Neural cell (in vitro differentiated cells): ENCODE results near the gene DNAH17. TPM values are rescaled to one million over a fixed set of nuclear protein-coding genes. Genes with fewer than 3 reads are reported as not detected.

Source experiments
- H2AFZ ChIP-seq: fragments of 200-600, 300-800 bp; sonication (generic), shearing (Covaris generic); 2 replicates; pipeline ENCODE4 v1.6.0; 2014; ENCODE audit warnings: low read depth, mild to moderate bottlenecking, antibody characterized with exemption, low read length, moderate library complexity
- H3F3A ChIP-seq: fragments of 200-600 bp; shearing (Covaris generic); 2 replicates; pipeline ENCODE4 v1.6.1; 2016; ENCODE audit warnings: mild to moderate bottlenecking, moderate library complexity, mixed read lengths, antibody characterized with exemption, low read length; ENCODE audit not compliant: insufficient read depth, poor library complexity, severe bottlenecking
- H3K27ac ChIP-seq: fragments of 200-600, 300-800 bp; sonication (generic), shearing (Covaris generic); 2 replicates; pipeline ENCODE4 v1.5.1; 2014; ENCODE audit warnings: mild to moderate bottlenecking, low read length, moderate library complexity
- H3K27me3 ChIP-seq: fragments of 300-800, 200-600 bp; sonication (generic), shearing (Covaris generic); 2 replicates; pipeline ENCODE4 v1.6.0; 2014; ENCODE audit warnings: mild to moderate bottlenecking, low read depth, low read length, moderate library complexity; ENCODE audit not compliant: insufficient read depth
- H3K36me3 ChIP-seq: fragments of 300-800, 200-600 bp; sonication (generic), shearing (Covaris generic); 2 replicates; pipeline ENCODE4 v1.5.1; 2014; ENCODE audit warnings: mild to moderate bottlenecking, antibody characterized with exemption, low read length, moderate library complexity; ENCODE audit not compliant: insufficient read depth
- H3K4me2 ChIP-seq: fragments of 300-800, 200-600 bp; sonication (generic), shearing (Covaris generic); 2 replicates; pipeline ENCODE4 v1.6.0; 2014; ENCODE audit warnings: mild to moderate bottlenecking, low read length
- H3K4me3 ChIP-seq: fragments of 300-800, 200-600 bp; sonication (generic), shearing (Covaris generic); 2 replicates; pipeline ENCODE4 v1.5.1; 2014; ENCODE audit warnings: mild to moderate bottlenecking, low read length, moderate library complexity
- H3K79me2 ChIP-seq: fragments of 200-600 bp; shearing (Covaris generic); replicated peaks from 2 replicates; pipeline ENCODE4 v1.6.0; 2014; ENCODE audit warnings: mild to moderate bottlenecking, low read length, moderate library complexity; ENCODE audit not compliant: insufficient read depth
- H3K9ac ChIP-seq: fragments of 300-800, 200-600 bp; sonication (generic), shearing (Covaris generic); 2 replicates; pipeline ENCODE4 v1.6.1; 2016; ENCODE audit warnings: mild to moderate bottlenecking, low read length, mixed read lengths
- H3K9me2 ChIP-seq: fragments of 200-600 bp; shearing (Covaris generic); 2 replicates; pipeline ENCODE4 v1.6.1; 2016; ENCODE audit warnings: mild to moderate bottlenecking, low read length, mixed read lengths; ENCODE audit not compliant: insufficient read depth
- H3K9me3 ChIP-seq: fragments of 200-600, 300-800 bp; sonication (generic), shearing (Covaris generic); 2 replicates; pipeline ENCODE4 v1.6.1; 2016; ENCODE audit warnings: mild to moderate bottlenecking, mixed run types, low read length, moderate library complexity, mixed read lengths
- H4K20me1 ChIP-seq: fragments of 200-600 bp; shearing (Covaris generic); 2 replicates; pipeline ENCODE4 v1.6.1; 2016; ENCODE audit warnings: mild to moderate bottlenecking, mixed run types; ENCODE audit not compliant: insufficient read depth
- EP300 ChIP-seq: fragments of 450-650 bp; conservative IDR thresholded peaks from 2 replicates; pipeline ENCODE4 v1.6.1; 2014; ENCODE audit warnings: antibody characterized with exemption, mild to moderate bottlenecking, moderate library complexity; ENCODE audit not compliant: poor library complexity, severe bottlenecking
- EZH2 ChIP-seq: fragments of 200-600, 300-800 bp; shearing (Covaris generic), sonication (generic); IDR thresholded peaks from 2 replicates; pipeline ENCODE4 v1.6.1; 2014; ENCODE audit warnings: antibody characterized with exemption, low read length, borderline replicate concordance, mild to moderate bottlenecking; ENCODE audit not compliant: insufficient read depth, poor library complexity, severe bottlenecking
- MXI1 ChIP-seq: fragments of 450-650 bp; conservative IDR thresholded peaks from 2 replicates; pipeline ENCODE4 v1.6.1; 2014; ENCODE audit warnings: antibody characterized with exemption, mild to moderate bottlenecking; ENCODE audit not compliant: poor library complexity, severe bottlenecking
- POLR2AphosphoS5 ChIP-seq: IDR thresholded peaks from 2 replicates; pipeline ENCODE4 v1.6.1; 2012
- RAD21 ChIP-seq: fragments of 450-650 bp; conservative IDR thresholded peaks from 2 replicates; pipeline ENCODE4 v1.6.1; 2014; ENCODE audit warnings: antibody characterized with exemption, mild to moderate bottlenecking, moderate library complexity
- SMC3 ChIP-seq: fragments of 450-650 bp; conservative IDR thresholded peaks from 2 replicates; pipeline ENCODE4 v1.6.1; 2014; ENCODE audit warnings: antibody characterized with exemption, mild to moderate bottlenecking, moderate library complexity; ENCODE audit not compliant: poor library complexity
- TAF1 ChIP-seq: IDR thresholded peaks from 2 replicates; pipeline ENCODE4 v1.6.1; 2012; ENCODE audit warnings: low read depth
- polyA plus RNA-seq: library from polyadenylated mRNA; depleted of rRNA; stranded (reverse); fragments of >200 nt; gene quantifications from 2 replicates; pipeline ENCODE4 v1.2.3, GENCODE V29; 2014
- TF ChIP-seq, protein P1 (sequence below): fragments of 450-650 bp; IDR thresholded peaks from 2 replicates; pipeline ENCODE4 v1.5.1; 2014; ENCODE audit warnings: antibody characterized with exemption, mild to moderate bottlenecking, moderate library complexity; ENCODE audit not compliant: poor library complexity, severe bottlenecking
- TF ChIP-seq, protein P2 (sequence below): IDR thresholded peaks from 2 replicates; pipeline ENCODE4 v1.6.1; 2012; ENCODE audit warnings: borderline replicate concordance

The DNAH17 gene
- polyA plus RNA-seq, 1 donor from 2014 or later, result not detected

DNA sequence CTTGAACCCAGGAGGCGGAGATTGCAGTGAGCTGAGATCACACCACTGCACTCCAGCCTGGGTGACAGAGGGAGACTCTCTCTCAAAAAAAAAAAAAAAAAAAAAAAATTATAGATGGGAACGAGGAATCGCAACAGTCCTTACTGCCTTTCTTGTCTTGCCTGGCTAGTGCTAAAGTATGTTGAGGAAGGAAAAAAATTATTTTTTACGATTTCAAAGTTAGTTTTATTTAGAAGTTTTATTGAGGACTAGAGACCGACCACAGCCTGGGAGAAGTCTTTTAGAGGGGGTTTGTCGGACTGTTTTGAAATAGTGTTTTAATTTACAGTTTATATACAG is 15.8 kb upstream of the DNAH17 start:
- Histone ChIP-seq H3K4me2 (no peak overlapping the region), H3K9ac (no peak overlapping the region)

DNA sequence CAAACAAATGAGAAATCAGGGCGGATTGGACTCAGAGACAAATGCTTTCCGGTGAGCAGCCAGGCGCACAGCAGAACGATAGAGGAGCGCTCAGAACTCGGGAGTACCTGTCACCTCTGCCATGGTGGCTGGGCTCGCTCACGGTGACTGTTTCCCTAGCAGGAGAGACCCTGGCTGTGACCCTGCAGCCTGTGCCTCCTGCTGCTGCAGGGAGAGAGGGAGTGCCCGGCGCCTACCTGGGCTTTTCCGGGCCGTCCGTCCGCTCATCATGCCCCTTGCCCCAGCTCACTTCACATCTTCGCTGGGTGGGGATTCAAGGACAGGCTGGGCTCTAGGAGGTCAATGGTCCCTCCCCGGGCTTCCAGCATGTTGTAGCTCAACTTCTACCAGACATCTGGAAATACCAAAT is 14.1 kb upstream of the DNAH17 start:
- no peaks in the 10 kb centered on the region for H4K20me1 ChIP-seq
- H3K79me2 ChIP-seq, result no peaks in the 10 kb centered on the region
- no peak for TF ChIP-seq MXI1
- TF ChIP-seq TAF1, result no peak
- no peak for TF ChIP-seq SMC3
- no peak for TF ChIP-seq EZH2
- no peak for TF ChIP-seq POLR2AphosphoS5
- TF ChIP-seq EP300, result no peak
- TF ChIP-seq, protein P1, sequence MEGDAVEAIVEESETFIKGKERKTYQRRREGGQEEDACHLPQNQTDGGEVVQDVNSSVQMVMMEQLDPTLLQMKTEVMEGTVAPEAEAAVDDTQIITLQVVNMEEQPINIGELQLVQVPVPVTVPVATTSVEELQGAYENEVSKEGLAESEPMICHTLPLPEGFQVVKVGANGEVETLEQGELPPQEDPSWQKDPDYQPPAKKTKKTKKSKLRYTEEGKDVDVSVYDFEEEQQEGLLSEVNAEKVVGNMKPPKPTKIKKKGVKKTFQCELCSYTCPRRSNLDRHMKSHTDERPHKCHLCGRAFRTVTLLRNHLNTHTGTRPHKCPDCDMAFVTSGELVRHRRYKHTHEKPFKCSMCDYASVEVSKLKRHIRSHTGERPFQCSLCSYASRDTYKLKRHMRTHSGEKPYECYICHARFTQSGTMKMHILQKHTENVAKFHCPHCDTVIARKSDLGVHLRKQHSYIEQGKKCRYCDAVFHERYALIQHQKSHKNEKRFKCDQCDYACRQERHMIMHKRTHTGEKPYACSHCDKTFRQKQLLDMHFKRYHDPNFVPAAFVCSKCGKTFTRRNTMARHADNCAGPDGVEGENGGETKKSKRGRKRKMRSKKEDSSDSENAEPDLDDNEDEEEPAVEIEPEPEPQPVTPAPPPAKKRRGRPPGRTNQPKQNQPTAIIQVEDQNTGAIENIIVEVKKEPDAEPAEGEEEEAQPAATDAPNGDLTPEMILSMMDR, result no peak
- no peak overlapping the region for H3K4me2 ChIP-seq
- H3K4me3 ChIP-seq, result no peak overlapping the region
- H3K27ac ChIP-seq, result no peak overlapping the region
- H3K36me3 ChIP-seq, result no peaks in the 10 kb centered on the region
- no peaks in the 10 kb centered on the region for H3K9me3 ChIP-seq
- no peaks in the 10 kb centered on the region for H3K9me2 ChIP-seq
- H2AFZ ChIP-seq, result no peak overlapping the region
- no peak overlapping the region for H3K9ac ChIP-seq
- no peaks in the 10 kb centered on the region for H3K27me3 ChIP-seq
- no peaks in the 10 kb centered on the region for H3F3A ChIP-seq

More for the DNA sequence above, 15.8 kb upstream of the DNAH17 start:
- H3F3A ChIP-seq, result no peaks in the 10 kb centered on the region
- H4K20me1 ChIP-seq, result no peaks in the 10 kb centered on the region
- H3K27ac ChIP-seq, result no peak overlapping the region
- no peak overlapping the region for H3K4me3 ChIP-seq
- H3K27me3 ChIP-seq, result no peaks in the 10 kb centered on the region
- H3K9me2 ChIP-seq, result no peaks in the 10 kb centered on the region
- no peaks in the 10 kb centered on the region for H3K79me2 ChIP-seq
- TF ChIP-seq EZH2, result no peak
- TF ChIP-seq MXI1, result no peak
- no peak for TF ChIP-seq SMC3
- TF ChIP-seq, protein P2, sequence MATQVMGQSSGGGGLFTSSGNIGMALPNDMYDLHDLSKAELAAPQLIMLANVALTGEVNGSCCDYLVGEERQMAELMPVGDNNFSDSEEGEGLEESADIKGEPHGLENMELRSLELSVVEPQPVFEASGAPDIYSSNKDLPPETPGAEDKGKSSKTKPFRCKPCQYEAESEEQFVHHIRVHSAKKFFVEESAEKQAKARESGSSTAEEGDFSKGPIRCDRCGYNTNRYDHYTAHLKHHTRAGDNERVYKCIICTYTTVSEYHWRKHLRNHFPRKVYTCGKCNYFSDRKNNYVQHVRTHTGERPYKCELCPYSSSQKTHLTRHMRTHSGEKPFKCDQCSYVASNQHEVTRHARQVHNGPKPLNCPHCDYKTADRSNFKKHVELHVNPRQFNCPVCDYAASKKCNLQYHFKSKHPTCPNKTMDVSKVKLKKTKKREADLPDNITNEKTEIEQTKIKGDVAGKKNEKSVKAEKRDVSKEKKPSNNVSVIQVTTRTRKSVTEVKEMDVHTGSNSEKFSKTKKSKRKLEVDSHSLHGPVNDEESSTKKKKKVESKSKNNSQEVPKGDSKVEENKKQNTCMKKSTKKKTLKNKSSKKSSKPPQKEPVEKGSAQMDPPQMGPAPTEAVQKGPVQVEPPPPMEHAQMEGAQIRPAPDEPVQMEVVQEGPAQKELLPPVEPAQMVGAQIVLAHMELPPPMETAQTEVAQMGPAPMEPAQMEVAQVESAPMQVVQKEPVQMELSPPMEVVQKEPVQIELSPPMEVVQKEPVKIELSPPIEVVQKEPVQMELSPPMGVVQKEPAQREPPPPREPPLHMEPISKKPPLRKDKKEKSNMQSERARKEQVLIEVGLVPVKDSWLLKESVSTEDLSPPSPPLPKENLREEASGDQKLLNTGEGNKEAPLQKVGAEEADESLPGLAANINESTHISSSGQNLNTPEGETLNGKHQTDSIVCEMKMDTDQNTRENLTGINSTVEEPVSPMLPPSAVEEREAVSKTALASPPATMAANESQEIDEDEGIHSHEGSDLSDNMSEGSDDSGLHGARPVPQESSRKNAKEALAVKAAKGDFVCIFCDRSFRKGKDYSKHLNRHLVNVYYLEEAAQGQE, result no peak
- H2AFZ ChIP-seq, result no peak overlapping the region
- no peaks in the 10 kb centered on the region for H3K36me3 ChIP-seq
- no peaks in the 10 kb centered on the region for H3K9me3 ChIP-seq

DNA sequence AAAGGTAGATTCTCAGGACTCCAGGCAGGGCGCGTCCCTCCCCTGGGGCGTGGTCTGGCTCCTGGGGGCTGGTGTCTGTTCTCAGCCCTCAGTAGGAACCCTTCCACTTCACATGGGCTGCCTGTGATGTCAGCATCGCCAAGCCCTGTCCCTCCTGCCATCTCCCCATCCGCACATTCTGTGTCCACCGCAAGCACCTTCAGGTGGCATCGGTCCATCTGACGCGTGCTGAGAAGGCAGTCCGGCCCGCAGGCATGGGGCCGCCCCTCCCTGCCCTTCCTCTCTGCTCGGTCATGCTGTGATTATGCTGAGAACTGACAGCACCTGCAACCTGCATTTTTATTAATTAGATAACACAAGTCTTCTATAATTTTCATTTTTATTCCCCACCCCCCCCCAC is 12.7 kb upstream of the DNAH17 start:
- Histone ChIP-seq H2AFZ (no peak overlapping the region), H3K36me3 (no peaks in the 10 kb centered on the region), H3K9ac (no peak overlapping the region), H4K20me1 (no peaks in the 10 kb centered on the region), H3K9me2 (no peaks in the 10 kb centered on the region), H3K27me3 (no peaks in the 10 kb centered on the region), H3F3A (no peaks in the 10 kb centered on the region), H3K9me3 (no peaks in the 10 kb centered on the region), H3K4me3 (no peak overlapping the region), H3K27ac (no peak overlapping the region), H3K4me2 (no peak overlapping the region), H3K79me2 (no peaks in the 10 kb centered on the region)
- TF ChIP-seq MXI1, result no peak
- TF ChIP-seq, protein P1, result no peak
- TF ChIP-seq, protein P2, result no peak
- TF ChIP-seq POLR2AphosphoS5, result no peak
- TF ChIP-seq EP300, result no peak
- TF ChIP-seq RAD21, result no peak
- TF ChIP-seq TAF1, result no peak
- no peak for TF ChIP-seq EZH2
- no peak for TF ChIP-seq SMC3
